Naive thymus-derived CD4-positive, alpha-beta T cell (primary cell): ENCODE results near the gene VPS37D. TPM values are rescaled to one million over a fixed set of nuclear protein-coding genes. Genes with fewer than 3 reads are reported as not detected.
"Not testable (repeated sequence)": the region's sequence is repeated elsewhere in the genome, so short reads cannot be mapped to it uniquely, and the experiment has no call there.

Experiments used
- ATAC-seq: fragments of 150-1000 bp; cut with Tn5 transposase; 2 replicates; pipeline ENCODE4 v1.10.0; 2021; ENCODE audit warnings: mild to moderate bottlenecking, moderate library complexity
- CTCF ChIA-PET: fragments of 350-600 bp; sonication (Branson Sonifier 250); formaldehyde crosslinking; loops from one replicate; lab custom pipeline; 2021; ENCODE audit warnings: antibody characterized with exemption; lab: Charles Lee
- POLR2A ChIA-PET: fragments of 350-600 bp; sonication (Branson Sonifier 250); formaldehyde crosslinking; loops from one replicate; lab custom pipeline; 2021; ENCODE audit warnings: antibody characterized with exemption, inconsistent platforms; lab: Charles Lee
- DNase-seq, 9 donors: peaks; one replicate each; pipeline versions ENCODE4 v3.0.0 to v3.0.0-alpha.2; 2020 to 2022; ENCODE audit warnings: mixed read lengths in 1 of 9
- H3K27ac ChIP-seq: one replicate; pipeline ENCODE4 v1.7.0; 2013; ENCODE audit warnings: mild to moderate bottlenecking, low read depth, low read length, moderate library complexity
- H3K27me3 ChIP-seq, 2 donors: one replicate each; pipeline ENCODE4 v1.7.0; 2013; ENCODE audit warnings: low read length in 2 of 2, mild to moderate bottlenecking in 2 of 2, moderate library complexity in 2 of 2; ENCODE audit not compliant: control insufficient read depth in 2 of 2, insufficient read depth in 2 of 2
- H3K36me3 ChIP-seq, 3 experiments: 1 replicate in 2 of 3; 2 replicates in 1 of 3; pipeline ENCODE4 v1.7.0; 2013; ENCODE audit warnings: low read length in 3 of 3, mild to moderate bottlenecking in 3 of 3, moderate library complexity in 1 of 3; ENCODE audit not compliant: insufficient read depth in 3 of 3, control insufficient read depth in 2 of 3
- H3K4me1 ChIP-seq, 2 donors: one replicate each; pipeline ENCODE4 v1.7.0; 2013; ENCODE audit warnings: low read length in 2 of 2, mild to moderate bottlenecking in 2 of 2, moderate library complexity in 1 of 2; ENCODE audit not compliant: control insufficient read depth in 2 of 2, insufficient read depth in 2 of 2
- H3K4me3 ChIP-seq: 2 replicates; pipeline ENCODE4 v1.7.0; 2013; ENCODE audit warnings: mild to moderate bottlenecking, low read length
- H3K9me3 ChIP-seq, 3 experiments: 1 replicate in 2 of 3; 2 replicates in 1 of 3; pipeline ENCODE4 v1.7.0; 2013; ENCODE audit warnings: low read length in 3 of 3; ENCODE audit not compliant: control insufficient read depth in 2 of 3
- H3K27ac Mint-ChIP-seq, 9 donors: one replicate each; pipeline ENCODE4 v1.8.0; 2020 to 2022; ENCODE audit warnings: mixed read lengths in 9 of 9, mild to moderate bottlenecking in 8 of 9, moderate library complexity in 5 of 9, inconsistent platforms in 2 of 9
- H3K27me3 Mint-ChIP-seq, 5 donors: one replicate each; pipeline ENCODE4 v1.8.0; 2021 to 2022; ENCODE audit warnings: mixed read lengths in 5 of 5, mild to moderate bottlenecking in 1 of 5
- H3K36me3 Mint-ChIP-seq, 5 donors: one replicate each; pipeline ENCODE4 v1.8.0; 2020 to 2022; ENCODE audit warnings: mixed read lengths in 5 of 5, mild to moderate bottlenecking in 3 of 5, inconsistent platforms in 1 of 5
- H3K4me1 Mint-ChIP-seq, 7 donors: one replicate each; pipeline ENCODE4 v1.8.0; 2020 to 2022; ENCODE audit warnings: mixed read lengths in 7 of 7, mild to moderate bottlenecking in 3 of 7, inconsistent platforms in 1 of 7
- H3K4me3 Mint-ChIP-seq, 10 donors: one replicate each; pipeline ENCODE4 v1.8.0; 2020 to 2022; ENCODE audit warnings: mild to moderate bottlenecking in 10 of 10, mixed read lengths in 10 of 10, moderate library complexity in 6 of 10, inconsistent platforms in 2 of 10
- H3K9me3 Mint-ChIP-seq, 11 donors: one replicate each; pipeline ENCODE4 v1.8.0; 2020 to 2022; ENCODE audit warnings: mixed read lengths in 11 of 11, mild to moderate bottlenecking in 4 of 11, inconsistent platforms in 1 of 11, moderate library complexity in 1 of 11
- intact Hi-C, 2 donors: fragments of 100-400 bp; cut with micrococcal nuclease; formaldehyde crosslinking; loops; one replicate each; pipeline ENCODE4 v1.15.1; 2023
- polyA plus RNA-seq, 2 donors: library from polyadenylated mRNA; unstranded; fragments of 300-500 nt; fragmentation: Illumina TruSeq; gene quantifications; one replicate each; pipeline ENCODE4 v1.2.3, GENCODE V29; 2021
- total RNA-seq, 6 experiments: library from RNA in 5 of 6; stranded (reverse) in 5 of 6; gene quantifications; 1 replicate in 5 of 6; 2 replicates in 1 of 6; pipeline ENCODE4 v1.2.3 and lab custom pipeline; 2021 to 2026

VPS37D gene
- total and polyA plus RNA-seq, 7 experiments from 2014 or later, result 0.22 to 0.85 (median 0.44) TPM; not detected in 4

- Mint-ChIP-seq H3K27me3 (peaks cover 0 to 24% (median 5%) of the 10 kb centered on the region in 5 donors), H3K9me3 (peaks cover 0 to 2% (median 0%) of the 10 kb centered on the region in 11 donors), H3K4me1 (peaks cover 9 to 34% (median 17%) of the 10 kb centered on the region in 7 donors), H3K27ac (peak overlapping the region in 8 of 9 donors; percentile 19 to 88 (median 75)), H3K36me3 (peaks cover 0 to 1% (median 0%) of the 10 kb centered on the region in 5 donors), H3K4me3 (peak overlapping the region; percentile 74 to 92 (median 82))
- POLR2A ChIA-PET, result interaction anchor here (1.2 kb wide), 1 partner anchor 19 kb away, joined by 3 read pairs; no protein-coding TSS in a partner anchor
- Histone ChIP-seq H3K9me3 (no peaks in the 10 kb centered on the region), H3K27me3 (no peaks in the 10 kb centered on the region), H3K27ac (no peak overlapping the region), H3K4me3 (peak overlapping the region; percentile 68), H3K36me3 (no peaks in the 10 kb centered on the region), H3K4me1 (peaks cover 16 to 22% of the 10 kb centered on the region in 2 donors)
- intact Hi-C loops, result loop anchor here (1.0 to 10.0 kb wide), 6 partner anchors 14 to 891 kb away; partner anchors contain the start of genes BUD23 (in 1 of the 2), DNAJC30 (in 1 of the 2), FZD9 (in 1 of the 2) and MLXIPL (in 1 of the 2)
- ATAC-seq (peak; percentile 77), DNase-seq (peak in 7 of 9 donors; percentile 39 to 81 (median 44))
- CTCF ChIA-PET, result no interaction called here
Observed at GRCh38 chr7:73717991-73718405, 50.4 kb downstream of the VPS37D start.

GRCh38 chr7:73718438-73718881 lies 50.8 kb downstream of the VPS37D start:
- Histone ChIP-seq H3K4me3 (peak overlapping the region; percentile 68), H3K27ac (no peak overlapping the region), H3K9me3 (no peaks in the 10 kb centered on the region), H3K27me3 (no peaks in the 10 kb centered on the region), H3K36me3 (no peaks in the 10 kb centered on the region), H3K4me1 (peaks cover 16 to 22% of the 10 kb centered on the region in 2 donors)
- peaks cover 0 to 24% (median 5%) of the 10 kb centered on the region in 5 donors for H3K27me3 Mint-ChIP-seq
- DNase-seq, result no peak
- intact Hi-C loops, result loop anchor here (1.0 to 10.0 kb wide), 6 partner anchors 14 to 891 kb away; partner anchors contain the start of genes BUD23 (in 1 of the 2), DNAJC30 (in 1 of the 2), FZD9 (in 1 of the 2) and MLXIPL (in 1 of the 2)
- peaks cover 0 to 2% (median 0%) of the 10 kb centered on the region in 11 donors for H3K9me3 Mint-ChIP-seq
- ATAC-seq, result no peak
- H3K36me3 Mint-ChIP-seq, result peaks cover 0 to 1% (median 0%) of the 10 kb centered on the region in 5 donors
- H3K4me1 Mint-ChIP-seq, result peaks cover 8 to 32% (median 17%) of the 10 kb centered on the region in 7 donors
- ChIA-PET CTCF (no interaction called here), POLR2A (no interaction called here)
- peak overlapping the region; percentile 74 to 92 (median 82) for H3K4me3 Mint-ChIP-seq
- peak overlapping the region in 3 of 9 donors; percentile 35 to 88 (median 87) for H3K27ac Mint-ChIP-seq

GRCh38 chr7:73718905-73719805 lies 51.5 kb downstream of the VPS37D start, which contains the start of gene STX1A:
STX1A (minus strand) TSS chr7:73719669; CDS start chr7:73719631, 38 bp downstream.
- intact Hi-C loops, result loop anchor here (1.0 to 10.0 kb wide), 10 partner anchors 15 to 892 kb away; partner anchors contain the start of genes ABHD11 (in 2 of the 2), BUD23 (in 2 of the 2), DNAJC30 (in 2 of the 2) and VPS37D (in 2 of the 2)
- DNase-seq, result peak; percentile 57 to 83 (median 69)
- peaks cover 0 to 1% (median 0%) of the 10 kb centered on the region in 5 donors for H3K36me3 Mint-ChIP-seq
- Histone ChIP-seq H3K9me3 (no peaks in the 10 kb centered on the region), H3K27me3 (no peaks in the 10 kb centered on the region), H3K4me3 (peak within 1 kb of the TSS; percentile 68), H3K36me3 (no peaks in the 10 kb centered on the region), H3K27ac (peak within 1 kb of the TSS; percentile 71), H3K4me1 (peaks cover 16 to 22% of the 10 kb centered on the region in 2 donors)
- H3K27me3 Mint-ChIP-seq, result peaks cover 0 to 24% (median 5%) of the 10 kb centered on the region in 5 donors
- ChIA-PET POLR2A (interaction anchor here (1.2 to 1.9 kb wide), 2 partner anchors 16 to 19 kb away, joined by 4 to 5 read pairs; partner anchors contain the start of gene ABHD11), CTCF (interaction anchor here (0.7 to 1.2 kb wide), 2 partner anchors 12 to 113 kb away, joined by 3 to 4 read pairs; no protein-coding TSS in a partner anchor)
- H3K4me3 Mint-ChIP-seq, result peak within 1 kb of the TSS; percentile 72 to 92 (median 84)
- H3K4me1 Mint-ChIP-seq, result peaks cover 8 to 32% (median 17%) of the 10 kb centered on the region in 7 donors
- peak; percentile 87 for ATAC-seq
- H3K27ac Mint-ChIP-seq, result peak within 1 kb of the TSS in 8 of 9 donors; percentile 14 to 87 (median 81)
- peaks cover 0 to 2% (median 0%) of the 10 kb centered on the region in 11 donors for H3K9me3 Mint-ChIP-seq

- no peaks in the 10 kb centered on the region for H3K9me3 ChIP-seq
- H3K36me3 ChIP-seq, result no peaks in the 10 kb centered on the region
- Mint-ChIP-seq H3K27ac (peak overlapping the region in 7 of 9 donors; percentile 14 to 86 (median 78)), H3K36me3 (peaks cover 0 to 1% (median 0%) of the 10 kb centered on the region in 5 donors), H3K9me3 (peaks cover 0 to 2% (median 0%) of the 10 kb centered on the region in 11 donors), H3K4me1 (peaks cover 8 to 32% (median 17%) of the 10 kb centered on the region in 7 donors), H3K27me3 (peaks cover 0 to 24% (median 5%) of the 10 kb centered on the region in 5 donors), H3K4me3 (peak overlapping the region; percentile 72 to 89 (median 80))
- peak overlapping the region; percentile 39 for H3K4me3 ChIP-seq
- DNase-seq (no peak), ATAC-seq (no peak)
- peaks cover 16 to 22% of the 10 kb centered on the region in 2 donors for H3K4me1 ChIP-seq
- ChIA-PET POLR2A (interaction anchor here (1.2 to 1.9 kb wide), 2 partner anchors 15 to 19 kb away, joined by 4 to 5 read pairs; partner anchors contain the start of gene ABHD11), CTCF (interaction anchor here (0.7 to 1.2 kb wide), 2 partner anchors 12 to 113 kb away, joined by 3 to 4 read pairs; no protein-coding TSS in a partner anchor)
- intact Hi-C loops, result loop anchor here (1.0 to 10.0 kb wide), 10 partner anchors 15 to 892 kb away; partner anchors contain the start of genes ABHD11 (in 2 of the 2), BUD23 (in 2 of the 2), DNAJC30 (in 2 of the 2) and FZD9 (in 1 of the 2)
- no peak overlapping the region for H3K27ac ChIP-seq
- no peaks in the 10 kb centered on the region for H3K27me3 ChIP-seq
Observed at GRCh38 chr7:73719806-73720169, 52.2 kb downstream of the VPS37D start.

- H3K4me3 ChIP-seq, H3K27me3 ChIP-seq, H3K9me3 ChIP-seq, H3K9me3 Mint-ChIP-seq, intact Hi-C loops, DNase-seq, H3K36me3 ChIP-seq, H3K27ac ChIP-seq, ATAC-seq, H3K36me3 Mint-ChIP-seq: not testable (repeated sequence)
- ChIA-PET CTCF (interaction anchor here (1.2 kb wide), 1 partner anchor 13 kb away, joined by 3 read pairs; no protein-coding TSS in a partner anchor), POLR2A (interaction anchor here (1.9 kb wide), 1 partner anchor 15 kb away, joined by 5 read pairs; no protein-coding TSS in a partner anchor)
- H3K27me3 Mint-ChIP-seq, result peaks cover 0 to 24% (median 5%) of the 10 kb centered on the region in 5 donors
- H3K4me1 Mint-ChIP-seq, result peaks cover 8 to 30% (median 17%) of the 10 kb centered on the region in 7 donors
- peak overlapping the region; percentile 72 to 89 (median 80) for H3K4me3 Mint-ChIP-seq
- H3K27ac Mint-ChIP-seq, result peak overlapping the region in 7 of 9 donors; percentile 14 to 82 (median 78)
- peaks cover 16 to 22% of the 10 kb centered on the region in 2 donors for H3K4me1 ChIP-seq
Observed at GRCh38 chr7:73720443-73720842, 52.8 kb downstream of the VPS37D start.
